ENCODE measurements around the gene UQCC2.

UQCC2 gene

GRCh38 chr6:33683576-33684427, 27.7 kb downstream of the UQCC2 start:
- DNase-seq: peak in 1 of 10 donors; percentile 69
- intact Hi-C loops (cut with DNase I): no loop called here

- DNase-seq: peak; percentile 47 to 97 (median 74)
- intact Hi-C loops (cut with DNase I): no loop called here
Observed at GRCh38 chr6:33683051-33683571, 28.4 kb downstream of the UQCC2 start.

- intact Hi-C loops (cut with DNase I): no loop called here
- DNase-seq: no peak
Observed at GRCh38 chr6:33682341-33682740, 29.2 kb downstream of the UQCC2 start.

- no peak for DNase-seq
- intact Hi-C loops (cut with DNase I): no loop called here
Observed at GRCh38 chr6:33679761-33680160, 31.7 kb downstream of the UQCC2 start.

GRCh38 chr6:33678932-33679490, 32.5 kb downstream of the UQCC2 start:
- DNase-seq: no peak
- intact Hi-C loops (cut with DNase I): no loop called here

GRCh38 chr6:33678233-33678931, 33.1 kb downstream of the UQCC2 start:
- intact Hi-C loops (cut with DNase I): no loop called here
- no peak for DNase-seq

- no peak for DNase-seq
- intact Hi-C loops (cut with DNase I): no loop called here
Observed at GRCh38 chr6:33677689-33678088, 33.8 kb downstream of the UQCC2 start.

- intact Hi-C loops (cut with DNase I): no loop called here
Observed at GRCh38 chr6:33677143-33677660, 34.3 kb downstream of the UQCC2 start.

GRCh38 chr6:33676416-33677142, 34.9 kb downstream of the UQCC2 start:
- no peak for DNase-seq
- intact Hi-C loops (cut with DNase I): no loop called here

More at GRCh38 chr6:33677143-33677660, 34.3 kb downstream of the UQCC2 start:
- DNase-seq: no peak

- intact Hi-C loops (cut with DNase I): no loop called here
- no peak for DNase-seq
Observed at GRCh38 chr6:33675968-33676367, 35.5 kb downstream of the UQCC2 start.

- intact Hi-C loops (cut with DNase I): no loop called here
- no peak for DNase-seq
Observed at GRCh38 chr6:33673851-33674250, 37.6 kb downstream of the UQCC2 start.

GRCh38 chr6:33672808-33673207, 38.7 kb downstream of the UQCC2 start:
- DNase-seq: no peak
- intact Hi-C loops (cut with DNase I): no loop called here

GRCh38 chr6:33671744-33672072, 39.8 kb downstream of the UQCC2 start:
- DNase-seq: no peak
- intact Hi-C loops (cut with DNase I): no loop called here

GRCh38 chr6:33670971-33671743, 40.3 kb downstream of the UQCC2 start:
- no peak for DNase-seq
- intact Hi-C loops (cut with DNase I): no loop called here

GRCh38 chr6:33670086-33670660, 41.3 kb downstream of the UQCC2 start:
- DNase-seq: no peak

GRCh38 chr6:33668914-33669313, 42.6 kb downstream of the UQCC2 start:
- peak in 1 of 10 donors; percentile 89 for DNase-seq

More at GRCh38 chr6:33670086-33670660, 41.3 kb downstream of the UQCC2 start:
- intact Hi-C loops (cut with DNase I): no loop called here

GRCh38 chr6:33668328-33668727, 43.2 kb downstream of the UQCC2 start:
- intact Hi-C loops (cut with DNase I): no loop called here
- no peak for DNase-seq

More at GRCh38 chr6:33668914-33669313, 42.6 kb downstream of the UQCC2 start:
- intact Hi-C loops (cut with DNase I): no loop called here

- DNase-seq: no peak
- intact Hi-C loops (cut with DNase I): no loop called here
Observed at GRCh38 chr6:33667776-33668175, 43.7 kb downstream of the UQCC2 start.

GRCh38 chr6:33667072-33667471, 44.4 kb downstream of the UQCC2 start:
- intact Hi-C loops (cut with DNase I): no loop called here
- DNase-seq: no peak
